ENCODE measurements around the gene GRIK2. TPM values are rescaled to one million over a fixed set of nuclear protein-coding genes. Genes with fewer than 3 reads are reported as not detected.

Gene GRIK2
- total RNA-seq, 1 donor from 2014 or later, result not detected

DNA sequence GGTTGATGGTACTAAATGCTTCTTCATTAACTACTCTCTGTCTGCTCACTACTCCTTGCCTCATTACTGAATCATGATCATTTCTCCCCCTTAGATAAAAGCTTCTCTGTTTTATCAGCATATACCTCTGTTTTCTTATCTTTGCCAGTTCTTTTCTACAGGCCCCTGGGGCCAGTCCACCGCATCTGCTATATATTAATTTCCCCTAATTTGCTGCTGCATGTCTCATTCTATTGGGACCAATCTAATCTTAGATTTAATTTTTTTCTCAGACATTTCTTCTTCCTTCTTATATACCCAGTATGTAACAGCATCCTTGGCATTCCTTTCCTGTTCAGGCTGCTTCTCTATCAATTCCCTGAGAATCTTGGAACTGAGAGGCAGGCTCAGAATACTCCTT, 51.2 kb downstream of the GRIK2 start:
- no peaks in the 10 kb centered on the region for H3K36me3 Mint-ChIP-seq (ENCODE audit: low read depth)
- H3K27ac Mint-ChIP-seq, result no peak overlapping the region
- no peaks in the 10 kb centered on the region for H3K27me3 Mint-ChIP-seq (ENCODE audit: low read depth)
- intact Hi-C loops (cut with micrococcal nuclease), result no loop called here
- DNase-seq (ENCODE audit: low spot score), result no peak
- H3K4me3 Mint-ChIP-seq (ENCODE audit: low read depth), result no peak overlapping the region
- H3K9me3 Mint-ChIP-seq, result no peaks in the 10 kb centered on the region
- H3K4me1 Mint-ChIP-seq (ENCODE audit: low read depth), result no peaks in the 10 kb centered on the region

- Mint-ChIP-seq H3K9me3 (no peaks in the 10 kb centered on the region), H3K27ac (no peak overlapping the region), H3K36me3 (ENCODE audit: low read depth) (no peaks in the 10 kb centered on the region), H3K4me1 (ENCODE audit: low read depth) (no peaks in the 10 kb centered on the region), H3K4me3 (ENCODE audit: low read depth) (no peak overlapping the region), H3K27me3 (ENCODE audit: low read depth) (no peaks in the 10 kb centered on the region)
- no peak for DNase-seq (ENCODE audit: low spot score)
- intact Hi-C loops (cut with micrococcal nuclease), result no loop called here
Observed at GRCh38 chr6:101445527-101445926, 52.0 kb downstream of the GRIK2 start.

- no peaks in the 10 kb centered on the region for H3K9me3 Mint-ChIP-seq
- intact Hi-C loops (cut with micrococcal nuclease), result no loop called here
- no peaks in the 10 kb centered on the region for H3K36me3 Mint-ChIP-seq (ENCODE audit: low read depth)
- no peaks in the 10 kb centered on the region for H3K4me1 Mint-ChIP-seq (ENCODE audit: low read depth)
- no peak overlapping the region for H3K4me3 Mint-ChIP-seq (ENCODE audit: low read depth)
- H3K27ac Mint-ChIP-seq, result no peak overlapping the region
- no peaks in the 10 kb centered on the region for H3K27me3 Mint-ChIP-seq (ENCODE audit: low read depth)
- DNase-seq (ENCODE audit: low spot score), result no peak
Observed at GRCh38 chr6:101450901-101451300, 57.4 kb downstream of the GRIK2 start.

DNA sequence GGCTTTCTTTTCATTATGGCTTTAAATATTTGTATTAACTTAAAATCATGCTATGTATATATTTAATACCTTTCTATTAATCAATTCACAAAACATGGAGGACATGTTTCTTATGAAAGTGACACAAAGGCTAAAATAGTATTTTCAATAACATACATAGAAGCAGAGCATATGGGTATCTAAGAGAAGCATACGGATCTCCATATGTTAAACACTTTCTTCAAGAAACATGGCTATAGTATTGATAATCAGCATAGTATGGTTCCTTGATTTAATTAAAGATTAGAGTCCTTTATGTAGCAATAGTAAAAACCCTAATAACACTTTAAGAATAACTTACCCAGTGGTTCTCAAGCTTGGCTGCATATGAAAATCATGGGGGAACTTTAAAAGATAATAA, 58.5 kb downstream of the GRIK2 start:
- H3K36me3 Mint-ChIP-seq (ENCODE audit: low read depth), result no peaks in the 10 kb centered on the region
- H3K4me3 Mint-ChIP-seq (ENCODE audit: low read depth), result no peak overlapping the region
- no peak for DNase-seq (ENCODE audit: low spot score)
- no peaks in the 10 kb centered on the region for H3K4me1 Mint-ChIP-seq (ENCODE audit: low read depth)
- no peak overlapping the region for H3K27ac Mint-ChIP-seq
- intact Hi-C loops (cut with micrococcal nuclease), result no loop called here
- H3K27me3 Mint-ChIP-seq (ENCODE audit: low read depth), result no peaks in the 10 kb centered on the region
- H3K9me3 Mint-ChIP-seq, result no peaks in the 10 kb centered on the region

GRCh38 chr6:101453221-101453620, 59.7 kb downstream of the GRIK2 start:
- Mint-ChIP-seq H3K4me1 (ENCODE audit: low read depth) (no peaks in the 10 kb centered on the region), H3K27ac (no peak overlapping the region), H3K9me3 (no peaks in the 10 kb centered on the region), H3K36me3 (ENCODE audit: low read depth) (no peaks in the 10 kb centered on the region), H3K4me3 (ENCODE audit: low read depth) (no peak overlapping the region), H3K27me3 (ENCODE audit: low read depth) (no peaks in the 10 kb centered on the region)
- intact Hi-C loops (cut with micrococcal nuclease), result no loop called here
- DNase-seq (ENCODE audit: low spot score), result no peak

GRCh38 chr6:101454106-101454676, 60.7 kb downstream of the GRIK2 start:
- no peaks in the 10 kb centered on the region for H3K9me3 Mint-ChIP-seq
- DNase-seq (ENCODE audit: low spot score), result no peak
- intact Hi-C loops (cut with micrococcal nuclease), result no loop called here
- no peak overlapping the region for H3K4me3 Mint-ChIP-seq (ENCODE audit: low read depth)
- H3K27ac Mint-ChIP-seq, result no peak overlapping the region
- H3K27me3 Mint-ChIP-seq (ENCODE audit: low read depth), result no peaks in the 10 kb centered on the region
- no peaks in the 10 kb centered on the region for H3K4me1 Mint-ChIP-seq (ENCODE audit: low read depth)
- H3K36me3 Mint-ChIP-seq (ENCODE audit: low read depth), result no peaks in the 10 kb centered on the region

GRCh38 chr6:101458336-101458735, 64.8 kb downstream of the GRIK2 start:
- Mint-ChIP-seq H3K4me3 (ENCODE audit: low read depth) (no peak overlapping the region), H3K4me1 (ENCODE audit: low read depth) (no peaks in the 10 kb centered on the region), H3K27me3 (ENCODE audit: low read depth) (no peaks in the 10 kb centered on the region), H3K9me3 (no peaks in the 10 kb centered on the region), H3K27ac (no peak overlapping the region), H3K36me3 (ENCODE audit: low read depth) (no peaks in the 10 kb centered on the region)
- intact Hi-C loops (cut with micrococcal nuclease), result no loop called here
- no peak for DNase-seq (ENCODE audit: low spot score)

DNA sequence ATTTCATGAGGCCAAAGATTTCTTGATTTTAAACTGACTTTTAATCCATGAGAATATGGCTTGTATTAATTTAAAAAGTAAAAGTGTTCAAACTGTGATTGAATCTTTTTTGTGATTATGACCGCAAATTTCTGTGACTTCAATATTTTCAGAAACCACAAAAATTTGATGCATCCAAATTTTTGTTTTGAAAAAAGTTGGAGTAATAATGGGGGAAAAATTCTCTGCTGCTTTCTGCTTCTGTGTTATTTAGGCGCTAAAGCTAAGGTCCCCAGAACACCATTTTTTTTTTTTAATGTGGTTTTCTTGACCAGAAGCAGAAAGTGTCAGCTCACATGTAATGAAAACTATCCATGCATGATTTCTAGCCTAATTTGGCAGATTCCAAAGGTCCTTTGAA, 65.3 kb downstream of the GRIK2 start:
- no peak for DNase-seq (ENCODE audit: low spot score)
- Mint-ChIP-seq H3K36me3 (ENCODE audit: low read depth) (no peaks in the 10 kb centered on the region), H3K27ac (no peak overlapping the region), H3K27me3 (ENCODE audit: low read depth) (no peaks in the 10 kb centered on the region), H3K9me3 (no peaks in the 10 kb centered on the region), H3K4me1 (ENCODE audit: low read depth) (no peaks in the 10 kb centered on the region), H3K4me3 (ENCODE audit: low read depth) (no peak overlapping the region)
- intact Hi-C loops (cut with micrococcal nuclease), result no loop called here

GRCh38 chr6:101462576-101462975, 69.1 kb downstream of the GRIK2 start:
- no peaks in the 10 kb centered on the region for H3K36me3 Mint-ChIP-seq (ENCODE audit: low read depth)
- H3K27ac Mint-ChIP-seq, result no peak overlapping the region
- H3K4me1 Mint-ChIP-seq (ENCODE audit: low read depth), result no peaks in the 10 kb centered on the region
- intact Hi-C loops (cut with micrococcal nuclease), result no loop called here
- DNase-seq (ENCODE audit: low spot score), result no peak
- H3K27me3 Mint-ChIP-seq (ENCODE audit: low read depth), result no peaks in the 10 kb centered on the region
- no peak overlapping the region for H3K4me3 Mint-ChIP-seq (ENCODE audit: low read depth)
- H3K9me3 Mint-ChIP-seq, result no peaks in the 10 kb centered on the region

DNA sequence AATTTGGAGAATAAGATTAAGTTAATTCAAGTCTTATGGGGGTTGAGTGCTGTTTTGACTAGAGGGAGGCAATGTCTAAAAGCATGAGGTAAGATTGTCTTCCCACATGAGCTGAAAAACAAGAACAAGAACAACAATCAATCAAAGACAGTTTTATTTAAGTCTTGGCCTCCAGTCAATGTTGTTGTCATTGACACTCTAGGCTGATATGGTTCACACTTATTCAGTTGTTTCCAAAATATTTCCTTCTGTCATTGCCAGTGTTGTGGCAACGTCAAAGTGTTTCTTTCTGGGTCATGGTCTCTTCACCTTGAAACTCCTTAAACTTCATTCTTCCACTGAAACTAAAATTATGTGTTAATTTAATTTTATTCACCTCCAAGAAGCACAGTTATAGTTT, 72.4 kb downstream of the GRIK2 start:
- no peak for DNase-seq (ENCODE audit: low spot score)
- H3K27ac Mint-ChIP-seq, result no peak overlapping the region
- no peaks in the 10 kb centered on the region for H3K27me3 Mint-ChIP-seq (ENCODE audit: low read depth)
- no peaks in the 10 kb centered on the region for H3K36me3 Mint-ChIP-seq (ENCODE audit: low read depth)
- intact Hi-C loops (cut with micrococcal nuclease), result no loop called here
- H3K4me1 Mint-ChIP-seq (ENCODE audit: low read depth), result no peaks in the 10 kb centered on the region
- no peak overlapping the region for H3K4me3 Mint-ChIP-seq (ENCODE audit: low read depth)
- H3K9me3 Mint-ChIP-seq, result no peaks in the 10 kb centered on the region

GRCh38 chr6:101477436-101477835, 83.9 kb downstream of the GRIK2 start:
- Mint-ChIP-seq H3K4me3 (ENCODE audit: low read depth) (no peak overlapping the region), H3K36me3 (ENCODE audit: low read depth) (no peaks in the 10 kb centered on the region), H3K9me3 (no peaks in the 10 kb centered on the region), H3K27ac (no peak overlapping the region), H3K4me1 (ENCODE audit: low read depth) (no peaks in the 10 kb centered on the region), H3K27me3 (ENCODE audit: low read depth) (no peaks in the 10 kb centered on the region)
- intact Hi-C loops (cut with micrococcal nuclease), result no loop called here
- no peak for DNase-seq (ENCODE audit: low spot score)

GRCh38 chr6:101478891-101479290, 85.4 kb downstream of the GRIK2 start:
- DNase-seq (ENCODE audit: low spot score), result no peak
- Mint-ChIP-seq H3K27me3 (ENCODE audit: low read depth) (no peaks in the 10 kb centered on the region), H3K36me3 (ENCODE audit: low read depth) (no peaks in the 10 kb centered on the region), H3K4me3 (ENCODE audit: low read depth) (no peak overlapping the region), H3K4me1 (ENCODE audit: low read depth) (no peaks in the 10 kb centered on the region), H3K27ac (no peak overlapping the region), H3K9me3 (no peaks in the 10 kb centered on the region)
- intact Hi-C loops (cut with micrococcal nuclease), result no loop called here

- no peak for DNase-seq (ENCODE audit: low spot score)
- no peaks in the 10 kb centered on the region for H3K4me1 Mint-ChIP-seq (ENCODE audit: low read depth)
- H3K4me3 Mint-ChIP-seq (ENCODE audit: low read depth), result no peak overlapping the region
- H3K27ac Mint-ChIP-seq, result no peak overlapping the region
- intact Hi-C loops (cut with micrococcal nuclease), result no loop called here
- H3K27me3 Mint-ChIP-seq (ENCODE audit: low read depth), result no peaks in the 10 kb centered on the region
- no peaks in the 10 kb centered on the region for H3K36me3 Mint-ChIP-seq (ENCODE audit: low read depth)
- no peaks in the 10 kb centered on the region for H3K9me3 Mint-ChIP-seq
Observed at GRCh38 chr6:101482606-101483005, 89.1 kb downstream of the GRIK2 start.

GRCh38 chr6:101484781-101485180, 91.3 kb downstream of the GRIK2 start:
- H3K4me1 Mint-ChIP-seq (ENCODE audit: low read depth), result no peaks in the 10 kb centered on the region
- no peaks in the 10 kb centered on the region for H3K9me3 Mint-ChIP-seq
- no peaks in the 10 kb centered on the region for H3K27me3 Mint-ChIP-seq (ENCODE audit: low read depth)
- no peaks in the 10 kb centered on the region for H3K36me3 Mint-ChIP-seq (ENCODE audit: low read depth)
- no peak overlapping the region for H3K27ac Mint-ChIP-seq
- no peak overlapping the region for H3K4me3 Mint-ChIP-seq (ENCODE audit: low read depth)
- intact Hi-C loops (cut with micrococcal nuclease), result no loop called here
- no peak for DNase-seq (ENCODE audit: low spot score)

All from activated T-helper 2 cell treated with anti-CD3 and anti-CD28 coated beads, Interferon-gamma antibody, Interleukin-2, Interleukin-4, amounts not matched to agents 10 μg/mL and 5 μg/mL and 100 μg/mL, durations not matched to agents 14 hours and 24 hours and 36 hours (primary cell).